Peyer's patch (tissue), 4 donors: Measurements from ENCODE around the gene LPAR2.

Source experiments
- CTCF ChIP-seq, 6 experiments: fragments of 450-650 bp in 4 of 6; fragments of 200-600 bp in 2 of 6; sonication (generic) in 1 of 6; IDR thresholded peaks; one replicate each; pipeline ENCODE4 v1.5.1; 2017 to 2019; ENCODE audit warnings: antibody characterized with exemption in 6 of 6, mild to moderate bottlenecking in 3 of 6, moderate library complexity in 1 of 6
- POLR2A ChIP-seq, 2 donors: fragments of 450-650 bp; IDR thresholded peaks; one replicate each; pipeline ENCODE4 v1.5.1; 2017; ENCODE audit warnings: antibody characterized with exemption in 2 of 2, mild to moderate bottlenecking in 2 of 2, moderate library complexity in 2 of 2

GRCh38 chr19:19644054-19644388, 16.0 kb upstream of the LPAR2 start:
- TF ChIP-seq POLR2A (IDR thresholded peaks at IDR 0.05): no peak
- TF ChIP-seq CTCF (IDR thresholded peaks at IDR 0.05): no peak
